ENCODE measurements around the gene SNAPC2.

SNAPC2 gene

GRCh38 chr19:7919610-7920518, at the start of gene SNAPC2:
Gene SNAPC2 (plus strand): TSS chr19:7920338. CDS start chr19:7920367, 29 bp downstream.
- FAIRE-seq, result no peak

DNA sequence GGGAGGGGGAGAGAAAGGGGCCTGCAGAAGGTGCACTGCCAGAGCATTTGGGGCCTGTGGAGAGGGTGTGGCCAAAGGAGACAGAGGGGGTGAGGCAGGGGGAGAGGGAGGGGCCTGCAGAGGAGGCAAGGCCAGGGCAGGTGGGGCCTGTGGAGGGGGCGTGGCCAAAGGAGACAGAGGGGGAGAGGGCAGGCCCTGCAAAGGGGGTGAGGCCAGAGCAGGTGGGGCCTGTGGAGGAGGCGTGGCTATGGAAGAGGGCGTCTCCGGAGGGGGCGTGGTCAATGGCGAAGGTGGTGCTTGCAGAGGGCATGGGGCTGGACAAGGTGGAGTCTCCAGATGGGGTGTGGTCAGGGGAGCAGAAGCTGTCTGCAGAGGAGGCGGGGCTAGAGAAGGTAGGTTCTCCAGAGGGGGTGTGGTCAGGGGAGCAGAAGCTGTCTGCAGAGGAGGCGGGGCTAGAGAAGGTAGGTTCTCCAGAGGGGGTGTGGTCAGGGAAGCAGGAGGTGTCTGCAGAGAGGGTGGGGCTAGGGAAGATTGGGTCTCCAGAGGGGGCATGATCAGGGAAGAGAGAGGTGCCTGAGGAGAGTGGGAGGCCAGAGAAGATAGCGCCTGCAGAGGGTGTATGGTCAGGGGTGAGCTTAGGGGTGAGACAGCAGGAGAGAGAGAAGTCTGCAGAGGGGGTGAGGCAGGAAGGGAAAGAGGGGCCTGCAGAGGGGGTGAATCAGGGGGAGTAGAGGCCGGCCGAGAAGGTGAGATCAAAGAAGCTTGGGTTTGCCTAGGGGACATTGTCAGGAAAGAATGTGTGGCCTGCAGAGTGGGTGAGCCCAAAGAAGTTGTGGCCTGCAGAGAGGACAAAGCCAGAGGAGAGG, 49.3 kb upstream of the SNAPC2 start:
- FAIRE-seq, result no peak

GRCh38 chr19:7871437-7872305, 48.5 kb upstream of the SNAPC2 start:
- no peak for FAIRE-seq

- FAIRE-seq, result no peak
Observed at GRCh38 chr19:7872306-7873204, 47.6 kb upstream of the SNAPC2 start.

DNA sequence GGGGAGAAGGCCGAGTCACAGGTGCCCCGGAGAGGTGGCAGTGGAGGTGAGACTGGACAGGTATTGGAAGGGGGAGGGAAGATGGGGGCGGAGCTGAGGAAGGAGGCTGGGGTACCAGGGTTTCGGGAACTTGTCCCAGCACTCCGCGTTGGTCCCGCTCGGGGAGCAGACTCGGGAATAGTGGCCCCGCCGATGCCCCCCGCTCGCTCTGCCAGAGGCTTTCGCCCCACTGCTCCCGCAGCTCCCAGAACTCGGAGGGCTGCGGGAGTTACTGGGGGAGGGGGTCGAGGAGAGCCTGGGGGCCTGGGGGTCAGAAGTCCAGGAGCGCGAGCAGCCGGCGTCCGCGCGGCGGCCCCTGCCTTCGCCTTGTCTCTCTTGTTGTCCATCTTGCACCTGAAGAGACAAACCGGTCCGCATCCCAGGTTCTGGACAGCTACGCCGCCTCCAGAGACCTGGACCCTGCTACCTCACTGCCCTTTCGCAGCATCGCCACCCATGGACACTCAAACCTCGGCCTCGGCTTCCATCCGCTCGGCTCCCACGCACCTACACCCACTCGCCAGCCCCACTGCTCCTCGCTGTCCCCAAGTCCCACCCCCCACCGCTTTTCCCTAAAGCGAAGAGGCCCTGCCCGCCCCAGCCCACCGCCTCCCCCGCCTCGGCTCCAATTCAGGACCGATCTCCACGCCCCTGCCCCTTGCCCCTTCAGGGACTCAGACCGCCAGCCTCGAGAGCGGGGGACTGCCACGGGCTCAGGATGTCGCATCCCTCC, 46.6 kb upstream of the SNAPC2 start:
- no peak for FAIRE-seq

GRCh38 chr19:7874076-7874896, 45.9 kb upstream of the SNAPC2 start, which contains the start of gene PRR36:
Gene PRR36 (minus strand): TSS chr19:7874390. CDS start chr19:7873689, 701 bp downstream.
- no peak for FAIRE-seq

DNA sequence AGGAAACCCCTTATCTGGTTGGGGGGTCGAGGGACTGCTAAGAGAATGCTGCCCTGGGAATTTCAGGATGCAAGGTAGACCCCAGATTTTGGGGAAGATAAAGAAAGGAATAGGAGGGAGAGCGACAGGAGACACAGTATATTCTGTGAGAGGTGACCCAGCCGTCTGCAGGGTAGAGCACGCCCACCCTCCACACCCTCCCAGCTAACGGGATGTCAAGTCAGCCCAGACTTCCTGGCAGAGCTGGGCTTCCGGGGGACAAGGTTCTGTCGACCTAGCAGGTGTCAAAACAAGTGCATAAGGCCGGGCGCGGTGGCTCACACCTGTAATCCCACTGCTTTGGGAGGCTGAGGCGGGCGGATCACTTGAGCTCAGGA, 45.3 kb upstream of the SNAPC2 start:
- no peak for FAIRE-seq

- FAIRE-seq, result no peak
Observed at GRCh38 chr19:7877249-7877836, 42.8 kb upstream of the SNAPC2 start.

DNA sequence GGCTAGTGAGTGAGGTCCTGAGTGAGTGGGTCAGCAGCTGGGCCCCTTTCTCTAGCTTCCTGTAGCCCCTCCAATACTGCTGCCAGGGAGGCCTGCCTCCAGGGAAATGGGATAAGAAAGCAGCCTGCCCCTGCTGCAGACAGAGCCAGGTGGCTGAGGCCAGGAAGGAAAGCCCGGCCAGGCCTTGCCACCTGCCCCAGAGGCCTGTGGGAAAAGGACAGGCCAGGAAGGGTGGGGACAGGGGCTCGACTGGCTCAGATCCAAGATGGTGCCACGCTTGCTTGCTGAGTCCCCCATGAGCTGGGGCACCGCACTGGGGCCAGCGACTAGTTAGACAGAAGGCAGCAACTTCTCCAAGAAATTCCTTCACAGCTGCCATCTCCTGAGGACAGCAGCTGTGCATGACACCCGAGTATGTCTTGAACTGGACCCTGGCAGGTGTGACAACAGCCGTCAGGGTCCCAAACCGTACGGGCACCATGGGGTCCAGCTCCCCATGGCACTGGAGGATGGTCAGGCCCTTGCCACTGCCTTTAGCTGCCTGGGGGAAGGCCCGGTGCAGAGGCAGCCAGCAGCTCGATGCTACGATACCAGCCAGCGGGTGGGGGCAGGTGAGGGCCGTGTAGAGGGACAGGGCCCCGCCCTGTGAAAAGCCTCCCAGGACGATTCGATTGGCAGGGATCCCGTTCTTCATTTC, 40.9 kb upstream of the SNAPC2 start:
- FAIRE-seq, result no peak

GRCh38 chr19:7879836-7880235, 40.3 kb upstream of the SNAPC2 start:
- no peak for FAIRE-seq

DNA sequence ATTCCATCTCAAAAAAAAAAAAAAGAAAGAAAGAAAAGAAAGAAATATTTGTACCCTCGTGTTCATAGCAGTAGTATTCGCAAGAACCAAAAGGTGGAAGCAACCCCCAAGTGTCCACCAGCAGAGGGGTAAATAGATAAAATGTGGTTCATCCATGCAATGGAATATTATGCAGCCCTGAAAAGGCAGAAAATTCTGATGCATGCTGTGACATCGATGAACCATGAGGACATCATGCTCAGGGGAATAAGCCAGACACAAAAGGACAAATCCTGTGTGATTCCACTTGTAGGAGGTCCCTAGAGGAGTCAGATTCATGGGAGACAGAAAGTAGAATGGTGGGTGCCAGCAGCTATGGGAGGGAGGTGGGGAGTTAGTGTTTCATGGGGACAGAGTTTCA, 38.2 kb upstream of the SNAPC2 start:
- FAIRE-seq, result no peak

- FAIRE-seq, result no peak
Observed at GRCh38 chr19:7883105-7883504, 37.0 kb upstream of the SNAPC2 start.

DNA sequence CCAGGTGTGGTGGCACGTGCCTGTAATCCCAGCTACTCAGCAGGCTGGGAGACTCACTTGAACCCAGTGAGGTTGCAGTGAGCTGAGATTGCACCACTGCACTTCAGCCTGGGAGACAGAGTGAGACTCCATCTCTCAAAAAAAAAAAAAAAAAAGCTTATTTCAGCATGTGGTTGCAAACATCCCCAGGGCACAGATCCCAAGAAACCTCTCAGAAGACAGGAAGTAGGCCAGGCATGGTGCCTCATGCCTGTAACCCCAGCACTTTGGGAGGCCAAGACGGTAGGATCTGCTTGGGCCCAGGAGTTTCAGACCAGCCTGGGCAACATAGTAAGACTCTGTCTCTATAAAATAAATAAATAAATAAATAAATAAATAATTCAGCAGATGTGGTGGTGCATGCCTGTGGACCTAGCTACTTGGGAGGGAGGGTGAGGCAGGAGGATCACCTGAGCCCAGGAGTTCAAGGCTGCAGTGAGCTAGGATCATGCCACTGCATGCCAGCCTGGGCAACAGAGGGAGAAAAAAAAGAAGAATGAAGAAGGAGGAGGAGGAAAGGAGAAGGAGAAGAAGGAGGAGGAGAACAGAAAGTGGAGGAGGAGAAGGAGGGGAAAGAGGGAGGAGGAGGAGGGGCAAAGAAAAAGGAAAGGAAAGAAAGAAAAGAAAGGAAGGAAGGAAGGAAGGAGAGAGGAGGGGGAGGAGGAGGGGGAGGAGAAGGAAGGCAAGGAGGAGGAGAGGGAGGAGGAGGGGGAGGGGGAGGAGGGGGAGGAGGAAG, 36.2 kb upstream of the SNAPC2 start:
- FAIRE-seq, result no peak

- FAIRE-seq, result no peak
Observed at GRCh38 chr19:7885818-7886217, 34.3 kb upstream of the SNAPC2 start.

GRCh38 chr19:7887408-7888144, 32.6 kb upstream of the SNAPC2 start:
- no peak for FAIRE-seq

GRCh38 chr19:7888145-7888825, 31.9 kb upstream of the SNAPC2 start, which contains the start of gene LRRC8E:
Gene LRRC8E (plus strand): TSS chr19:7888510. CDS start chr19:7895604, 7,094 bp downstream.
- FAIRE-seq, result no peak

GRCh38 chr19:7888826-7889217, 31.3 kb upstream of the SNAPC2 start:
- no peak for FAIRE-seq

All from islet of Langerhans (tissue), 1 donor.